Glutamatergic neuron (in vitro differentiated cells): ENCODE results near the gene OSTM1. TPM values are rescaled to one million over a fixed set of nuclear protein-coding genes. Genes with fewer than 3 reads are reported as not detected.
"Not testable (repeated sequence)": the region's sequence is repeated elsewhere in the genome, so short reads cannot be mapped to it uniquely, and the experiment has no call there.

ENCODE experiments used
- DNase-seq: peaks from one replicate; pipeline ENCODE4 v3.0.0; 2022
- H3K27ac Mint-ChIP-seq: one replicate; pipeline ENCODE4 v1.8.0; 2020; ENCODE audit warnings: mild to moderate bottlenecking, mixed read lengths, inconsistent platforms; ENCODE audit not compliant: unreplicated experiment
- H3K27me3 Mint-ChIP-seq: one replicate; pipeline ENCODE4 v1.8.0; 2020; ENCODE audit warnings: mild to moderate bottlenecking, moderate library complexity, mixed read lengths, inconsistent platforms; ENCODE audit not compliant: unreplicated experiment
- H3K36me3 Mint-ChIP-seq: one replicate; pipeline ENCODE4 v1.8.0; 2020; ENCODE audit warnings: mild to moderate bottlenecking, mixed read lengths, inconsistent platforms; ENCODE audit not compliant: unreplicated experiment
- H3K4me1 Mint-ChIP-seq: one replicate; pipeline ENCODE4 v1.8.0; 2020; ENCODE audit warnings: mild to moderate bottlenecking, low read depth, mixed read lengths, inconsistent platforms; ENCODE audit not compliant: unreplicated experiment
- H3K4me3 Mint-ChIP-seq: one replicate; pipeline ENCODE4 v1.8.0; 2020; ENCODE audit warnings: mild to moderate bottlenecking, mixed read lengths, inconsistent platforms; ENCODE audit not compliant: unreplicated experiment
- H3K9me3 Mint-ChIP-seq: one replicate; pipeline ENCODE4 v1.8.0; 2020; ENCODE audit warnings: mild to moderate bottlenecking, moderate library complexity, mixed read lengths, inconsistent platforms; ENCODE audit not compliant: unreplicated experiment
- total RNA-seq: library from RNA; stranded (reverse); fragmentation: NEBNext Ultra II Directional; extraction: Animal tissue kit (Norgen Biotek cat#: 25700); gene quantifications from one replicate; pipeline ENCODE4 v1.2.1, GENCODE V29; 2021; ENCODE audit not compliant: unreplicated experiment
- TF ChIP-seq, protein P1 (sequence below): fragments of 200-600 bp; sonication (generic); IDR thresholded peaks from one replicate; pipeline ENCODE4 v1.5.0; 2021; ENCODE audit not compliant: partially characterized antibody, unreplicated experiment

OSTM1 gene
- total RNA-seq, 1 donor from 2014 or later = 47.7 TPM

DNA sequence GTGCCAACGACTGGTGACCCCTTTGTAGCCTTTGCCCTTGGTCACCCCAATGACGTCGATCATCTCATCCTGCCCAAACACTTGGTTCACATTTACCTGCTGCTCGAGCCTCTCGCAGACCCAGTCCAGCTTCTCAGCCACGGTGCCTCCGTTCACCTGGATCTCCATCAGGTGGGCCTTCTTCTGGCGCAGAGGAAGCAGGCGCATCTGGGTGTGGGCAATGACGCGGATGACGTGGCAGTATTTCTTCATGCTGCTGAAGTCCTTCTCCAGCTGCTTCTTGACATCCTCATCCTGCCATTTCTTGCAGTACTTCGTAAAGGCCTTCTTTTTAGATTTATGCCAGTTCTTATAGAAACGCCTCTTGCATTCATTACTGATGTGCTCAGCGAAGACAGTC, 69.7 kb downstream of the OSTM1 start:
- Mint-ChIP-seq H3K27me3 (peaks cover 16% of the 10 kb centered on the region), H3K4me1 (peaks cover 17% of the 10 kb centered on the region), H3K36me3 (peaks cover 12% of the 10 kb centered on the region), H3K27ac (no peak overlapping the region), H3K9me3 (peaks cover 15% of the 10 kb centered on the region), H3K4me3 (no peak overlapping the region)
- no peak for DNase-seq
- TF ChIP-seq, protein P1, sequence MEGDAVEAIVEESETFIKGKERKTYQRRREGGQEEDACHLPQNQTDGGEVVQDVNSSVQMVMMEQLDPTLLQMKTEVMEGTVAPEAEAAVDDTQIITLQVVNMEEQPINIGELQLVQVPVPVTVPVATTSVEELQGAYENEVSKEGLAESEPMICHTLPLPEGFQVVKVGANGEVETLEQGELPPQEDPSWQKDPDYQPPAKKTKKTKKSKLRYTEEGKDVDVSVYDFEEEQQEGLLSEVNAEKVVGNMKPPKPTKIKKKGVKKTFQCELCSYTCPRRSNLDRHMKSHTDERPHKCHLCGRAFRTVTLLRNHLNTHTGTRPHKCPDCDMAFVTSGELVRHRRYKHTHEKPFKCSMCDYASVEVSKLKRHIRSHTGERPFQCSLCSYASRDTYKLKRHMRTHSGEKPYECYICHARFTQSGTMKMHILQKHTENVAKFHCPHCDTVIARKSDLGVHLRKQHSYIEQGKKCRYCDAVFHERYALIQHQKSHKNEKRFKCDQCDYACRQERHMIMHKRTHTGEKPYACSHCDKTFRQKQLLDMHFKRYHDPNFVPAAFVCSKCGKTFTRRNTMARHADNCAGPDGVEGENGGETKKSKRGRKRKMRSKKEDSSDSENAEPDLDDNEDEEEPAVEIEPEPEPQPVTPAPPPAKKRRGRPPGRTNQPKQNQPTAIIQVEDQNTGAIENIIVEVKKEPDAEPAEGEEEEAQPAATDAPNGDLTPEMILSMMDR = no peak

DNA sequence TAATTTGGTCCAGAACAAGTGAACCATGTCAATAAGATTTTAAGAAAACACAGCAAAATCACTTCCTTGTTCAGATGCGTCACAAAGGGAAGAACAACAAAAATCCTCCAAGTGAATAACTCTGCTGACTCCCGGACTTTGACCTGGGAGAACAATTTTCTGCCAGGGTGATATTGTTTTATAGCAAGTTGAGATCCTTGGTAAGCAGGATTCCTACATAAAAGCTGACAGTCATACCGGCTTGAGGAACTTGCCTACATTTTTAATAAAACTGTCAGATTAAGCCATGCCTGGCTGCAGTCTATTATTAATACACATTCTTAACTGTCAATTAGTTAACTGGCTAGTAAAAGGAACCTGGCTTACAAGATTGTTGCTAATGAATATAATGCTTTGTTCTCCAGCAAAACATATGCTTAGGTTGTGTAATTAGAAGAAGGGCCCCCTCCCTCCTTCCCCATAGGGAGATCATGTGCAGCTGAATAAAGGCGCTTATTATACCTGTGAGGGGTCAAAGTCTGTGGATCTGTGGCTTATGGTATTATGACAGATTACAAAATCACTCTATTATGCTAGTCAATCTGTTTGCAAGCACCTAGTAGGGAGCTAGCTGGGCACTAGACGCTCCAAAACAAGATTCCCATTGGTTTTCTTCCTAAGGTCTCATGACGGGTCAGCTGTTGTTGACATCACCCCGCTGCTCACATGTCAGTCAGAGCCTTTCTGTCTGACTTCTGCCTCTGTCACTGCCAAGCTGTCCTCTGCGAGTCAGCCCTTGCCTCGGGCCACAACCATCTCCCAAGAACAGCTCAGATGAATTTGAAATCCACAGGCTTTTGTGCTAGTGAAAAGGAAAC, 71.9 kb downstream of the OSTM1 start:
- TF ChIP-seq, protein P1 = no peak
- peaks cover 15% of the 10 kb centered on the region for H3K27me3 Mint-ChIP-seq
- H3K36me3 Mint-ChIP-seq = no peaks in the 10 kb centered on the region
- peak overlapping the region; percentile 72 for H3K4me3 Mint-ChIP-seq
- H3K27ac Mint-ChIP-seq = peak overlapping the region; percentile 95
- H3K4me1 Mint-ChIP-seq = peaks cover 17% of the 10 kb centered on the region
- peaks cover 8% of the 10 kb centered on the region for H3K9me3 Mint-ChIP-seq
- peak; percentile 75 for DNase-seq

DNA sequence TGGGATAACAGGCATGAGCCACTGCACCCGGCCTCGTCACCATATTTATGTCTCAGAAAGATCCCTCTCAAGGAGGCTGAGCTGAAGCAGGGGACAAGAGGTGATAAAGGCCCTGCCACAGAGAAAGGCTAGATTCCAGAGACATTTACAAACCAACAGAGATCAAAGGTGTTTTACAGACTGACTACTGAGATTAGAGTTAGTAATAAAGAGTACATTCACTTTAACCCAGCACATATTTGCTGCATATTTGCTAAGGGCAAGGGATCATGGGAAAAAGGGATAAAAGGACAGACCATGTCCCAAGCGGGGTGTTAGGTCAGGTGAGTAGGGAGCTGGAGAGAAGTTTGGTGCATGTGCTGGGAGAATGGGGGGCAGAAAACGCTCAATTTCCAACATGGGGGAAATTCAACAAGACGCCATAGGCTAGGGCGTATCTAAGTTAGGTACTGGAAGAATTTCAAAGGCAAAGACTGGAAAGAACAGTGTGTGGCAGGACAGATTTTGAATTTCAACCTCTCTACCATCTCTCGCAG, 72.8 kb downstream of the OSTM1 start:
- Mint-ChIP-seq H3K27ac (peak overlapping the region; percentile 95), H3K36me3 (no peaks in the 10 kb centered on the region)
- TF ChIP-seq, protein P1 = no peak

DNA sequence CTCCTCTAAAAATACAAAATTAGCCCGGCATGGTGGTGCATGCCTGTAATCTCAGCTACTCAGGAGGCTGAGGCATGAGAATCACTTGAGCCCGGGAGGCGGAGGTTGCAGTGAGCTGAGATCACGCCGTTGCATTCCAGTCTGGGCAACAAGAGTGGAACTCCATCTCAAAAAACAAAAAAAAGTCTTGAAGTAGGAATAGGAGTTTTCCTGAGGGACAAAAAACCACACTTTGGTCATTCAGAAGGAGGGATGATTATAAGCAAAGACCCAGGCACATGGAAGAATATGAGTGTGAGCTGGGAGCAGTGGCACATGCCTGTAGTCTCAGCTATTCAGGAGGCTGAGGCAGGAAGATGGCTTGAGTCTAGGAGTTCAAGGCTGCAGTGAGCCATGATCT, 74.3 kb downstream of the OSTM1 start:
- H3K36me3 Mint-ChIP-seq, H3K9me3 Mint-ChIP-seq, DNase-seq, H3K4me3 Mint-ChIP-seq, H3K27ac Mint-ChIP-seq: not testable (repeated sequence)
- Mint-ChIP-seq H3K27me3 (peaks cover 17% of the 10 kb centered on the region), H3K4me1 (peaks cover 23% of the 10 kb centered on the region)

More for the DNA sequence above, 72.8 kb downstream of the OSTM1 start:
- Mint-ChIP-seq H3K9me3 (peaks cover 8% of the 10 kb centered on the region), H3K27me3 (peaks cover 17% of the 10 kb centered on the region), H3K4me1 (peaks cover 17% of the 10 kb centered on the region), H3K4me3 (peak overlapping the region; percentile 8)
- DNase-seq = no peak

DNA sequence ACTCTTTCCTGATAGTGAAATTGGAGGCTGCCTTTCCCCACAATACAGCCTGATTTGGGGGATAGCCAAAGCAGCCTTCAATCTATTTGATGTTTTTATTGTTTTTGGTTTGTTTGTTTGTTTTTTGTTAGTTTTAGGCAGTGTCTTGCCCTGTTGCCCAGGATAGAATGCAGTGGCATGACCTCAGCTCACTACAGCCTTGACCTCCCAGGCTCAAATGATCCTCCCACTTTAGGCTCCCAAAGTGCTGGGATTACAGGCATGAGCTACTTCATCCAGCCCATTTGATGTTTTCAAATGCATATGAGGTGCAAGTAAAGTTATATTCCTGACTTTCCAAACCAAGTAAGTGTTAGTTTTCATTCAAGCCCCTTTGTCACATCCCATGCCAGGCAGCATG, 75.2 kb downstream of the OSTM1 start:
- no peaks in the 10 kb centered on the region for H3K36me3 Mint-ChIP-seq
- no peak overlapping the region for H3K27ac Mint-ChIP-seq
- no peak overlapping the region for H3K4me3 Mint-ChIP-seq
- H3K9me3 Mint-ChIP-seq = peaks cover 9% of the 10 kb centered on the region
- no peak for DNase-seq
- TF ChIP-seq, protein P1 = no peak
- peaks cover 23% of the 10 kb centered on the region for H3K4me1 Mint-ChIP-seq
- H3K27me3 Mint-ChIP-seq = peaks cover 17% of the 10 kb centered on the region
